ENCODE data around the gene NKTR. TPM values are rescaled to one million over a fixed set of nuclear protein-coding genes. Genes with fewer than 3 reads are reported as not detected.
A peak's percentile ranks its signal among the peaks of the same experiment; 100 is the strongest.

NKTR gene
- total and polyA plus RNA-seq, 2 experiments from 2014 or later = 50.5 to 75.3 TPM

GRCh38 chr3:42612217-42612616 is 11.7 kb downstream of the NKTR start:
- Histone ChIP-seq H3K27ac (peak overlapping the region; percentile 34), H3K4me1 (ENCODE audit: low read depth) (peaks cover 3% of the 10 kb centered on the region), H3K27me3 (no peaks in the 10 kb centered on the region), H3K9me3 (ENCODE audit: low read depth) (no peaks in the 10 kb centered on the region), H3K4me3 (no peak overlapping the region), H3K36me3 (no peaks in the 10 kb centered on the region)
- TF ChIP-seq CTCF (IDR thresholded peaks at IDR 0.05; ENCODE audit: low read depth, low read length) = no peak
- DNase-seq (ENCODE audit: low read depth in 1 of 2, low spot score in 1 of 2) = no peak

GRCh38 chr3:42612928-42613327 is 12.4 kb downstream of the NKTR start:
- H3K36me3 ChIP-seq = peaks cover 2% of the 10 kb centered on the region
- peak overlapping the region; percentile 34 for H3K27ac ChIP-seq
- H3K4me1 ChIP-seq (ENCODE audit: low read depth) = peaks cover 3% of the 10 kb centered on the region

GRCh38 chr3:42613462-42613861 is 13.0 kb downstream of the NKTR start:
- peaks cover 3% of the 10 kb centered on the region for H3K36me3 ChIP-seq
- H3K27ac ChIP-seq = peak overlapping the region; percentile 34
- peaks cover 3% of the 10 kb centered on the region for H3K4me1 ChIP-seq (ENCODE audit: low read depth)
- DNase-seq (ENCODE audit: low read depth in 1 of 2, low spot score in 1 of 2) = no peak
- H3K9me3 ChIP-seq (ENCODE audit: low read depth) = no peaks in the 10 kb centered on the region
- H3K27me3 ChIP-seq = no peaks in the 10 kb centered on the region
- no peak overlapping the region for H3K4me3 ChIP-seq
- peak; percentile 40 for TF ChIP-seq CTCF (IDR thresholded peaks at IDR 0.05; ENCODE audit: low read depth, low read length)

More at GRCh38 chr3:42612928-42613327, 12.4 kb downstream of the NKTR start:
- no peak for DNase-seq (ENCODE audit: low read depth in 1 of 2, low spot score in 1 of 2)
- TF ChIP-seq CTCF (IDR thresholded peaks at IDR 0.05; ENCODE audit: low read depth, low read length) = no peak
- H3K9me3 ChIP-seq (ENCODE audit: low read depth) = no peaks in the 10 kb centered on the region
- H3K27me3 ChIP-seq = no peaks in the 10 kb centered on the region
- H3K4me3 ChIP-seq = no peak overlapping the region

- Histone ChIP-seq H3K9me3 (ENCODE audit: low read depth) (no peaks in the 10 kb centered on the region), H3K27me3 (no peaks in the 10 kb centered on the region), H3K4me1 (ENCODE audit: low read depth) (no peaks in the 10 kb centered on the region), H3K4me3 (no peak overlapping the region), H3K36me3 (peaks cover 54% of the 10 kb centered on the region), H3K27ac (no peak overlapping the region)
- DNase-seq (ENCODE audit: low read depth in 1 of 2, low spot score in 1 of 2) = no peak
- no peak for TF ChIP-seq CTCF (IDR thresholded peaks at IDR 0.05; ENCODE audit: low read depth, low read length)
Measured at GRCh38 chr3:42631620-42632019, 31.1 kb downstream of the NKTR start.

- H3K36me3 ChIP-seq = peaks cover 60% of the 10 kb centered on the region
- no peak overlapping the region for H3K27ac ChIP-seq
- H3K27me3 ChIP-seq = no peaks in the 10 kb centered on the region
- no peak for DNase-seq (ENCODE audit: low read depth in 1 of 2, low spot score in 1 of 2)
- no peaks in the 10 kb centered on the region for H3K4me1 ChIP-seq (ENCODE audit: low read depth)
- H3K9me3 ChIP-seq (ENCODE audit: low read depth) = no peaks in the 10 kb centered on the region
- no peak for TF ChIP-seq CTCF (IDR thresholded peaks at IDR 0.05; ENCODE audit: low read depth, low read length)
- H3K4me3 ChIP-seq = no peak overlapping the region
Measured at GRCh38 chr3:42632146-42632545, 31.7 kb downstream of the NKTR start.

- H3K4me1 ChIP-seq (ENCODE audit: low read depth) = no peaks in the 10 kb centered on the region
- no peaks in the 10 kb centered on the region for H3K9me3 ChIP-seq (ENCODE audit: low read depth)
- DNase-seq (ENCODE audit: low read depth in 1 of 2, low spot score in 1 of 2) = no peak
- H3K27me3 ChIP-seq = no peaks in the 10 kb centered on the region
- TF ChIP-seq CTCF (IDR thresholded peaks at IDR 0.05; ENCODE audit: low read depth, low read length) = no peak
- H3K4me3 ChIP-seq = no peak overlapping the region
- H3K36me3 ChIP-seq = peaks cover 74% of the 10 kb centered on the region
- no peak overlapping the region for H3K27ac ChIP-seq
Measured at GRCh38 chr3:42633544-42633943, 33.1 kb downstream of the NKTR start.

Data from cardiac muscle cell (in vitro differentiated cells and primary cell).